GM18951 (cell line): ENCODE measurements around the gene USP9Y.

Source experiments
- POLR2A ChIP-seq: IDR thresholded peaks from 4 replicates; pipeline ENCODE4 v1.6.1; 2011; ENCODE audit warnings: mild to moderate bottlenecking; ENCODE audit not compliant: insufficient read length, insufficient read depth; ENCODE audit errors: extremely low read depth
- in situ Hi-C: fragments of 300-500 bp; cut with MboI; formaldehyde crosslinking; loops from one replicate; pipeline ENCODE4 v1.12.0; 2022; ENCODE audit warnings: low sequenced_read_pairs, mixed read lengths, inconsistent platforms; ENCODE audit not compliant: unreplicated experiment

The USP9Y gene

GRCh38 chrY:12837550-12837949 is 136.5 kb downstream of the USP9Y start:
- in situ Hi-C loops: no loop called here

GRCh38 chrY:12841368-12841767 is 140.3 kb downstream of the USP9Y start:
- in situ Hi-C loops: no loop called here
- TF ChIP-seq POLR2A: no peak

More at GRCh38 chrY:12837550-12837949, 136.5 kb downstream of the USP9Y start:
- TF ChIP-seq POLR2A: no peak

GRCh38 chrY:12846793-12847192 is 145.8 kb downstream of the USP9Y start:
- no peak for TF ChIP-seq POLR2A
- in situ Hi-C loops: no loop called here

GRCh38 chrY:12855791-12856275 is 154.8 kb downstream of the USP9Y start:
- no peak for TF ChIP-seq POLR2A
- in situ Hi-C loops: no loop called here

GRCh38 chrY:12867960-12868359 is 166.9 kb downstream of the USP9Y start:
- TF ChIP-seq POLR2A: no peak
- in situ Hi-C loops: no loop called here

GRCh38 chrY:12896973-12897372 is 195.9 kb downstream of the USP9Y start:
- no peak for TF ChIP-seq POLR2A
- in situ Hi-C loops: no loop called here

GRCh38 chrY:12898604-12899003 is 197.6 kb downstream of the USP9Y start:
- in situ Hi-C loops: no loop called here
- TF ChIP-seq POLR2A: no peak

- in situ Hi-C loops: no loop called here
- TF ChIP-seq POLR2A: no peak
Observed at GRCh38 chrY:12904618-12905516, 203.8 kb downstream of the USP9Y start, which contains the start of gene DDX3Y. Gene DDX3Y, plus strand, starts transcription at chrY:12904868. Its CDS starts 69 bp downstream, at chrY:12904937.

GRCh38 chrY:12905517-12905872 is 204.5 kb downstream of the USP9Y start:
- TF ChIP-seq POLR2A: no peak
- in situ Hi-C loops: no loop called here

GRCh38 chrY:12905895-12906294 is 204.9 kb downstream of the USP9Y start:
- in situ Hi-C loops: no loop called here
- TF ChIP-seq POLR2A: no peak
